Mesendoderm (in vitro differentiated cells): ENCODE data around the gene MRPS2.

Experiments
- DNase-seq: peaks from one replicate; pipeline ENCODE4 v3.0.0; 2013
- H2AK5ac ChIP-seq: 2 replicates; pipeline ENCODE4 v1.6.1; 2013; ENCODE audit warnings: low read length, inconsistent platforms
- H2BK120ac ChIP-seq: 2 replicates; pipeline ENCODE4 v1.6.1; 2013; ENCODE audit warnings: low read depth, mild to moderate bottlenecking, low read length, moderate library complexity, mixed read lengths
- H2BK15ac ChIP-seq: replicated peaks from 2 replicates; pipeline ENCODE4 v1.6.1; 2013; ENCODE audit warnings: low read depth, mild to moderate bottlenecking, moderate library complexity
- H2BK5ac ChIP-seq: 2 replicates; pipeline ENCODE4 v1.6.1; 2013; ENCODE audit warnings: low read length, inconsistent platforms
- H3K18ac ChIP-seq: 2 replicates; pipeline ENCODE4 v1.6.1; 2013; ENCODE audit warnings: mild to moderate bottlenecking, low read length, mixed read lengths
- H3K23ac ChIP-seq: one replicate; pipeline ENCODE4 v1.6.1; 2013; ENCODE audit warnings: low read length
- H3K27ac ChIP-seq: 2 replicates; pipeline ENCODE4 v1.5.1; 2013; ENCODE audit warnings: low read depth, mild to moderate bottlenecking, inconsistent platforms, low read length, moderate library complexity
- H3K27me3 ChIP-seq: 2 replicates; pipeline ENCODE4 v1.6.1; 2013; ENCODE audit warnings: low read length, control low read depth, mild to moderate bottlenecking, inconsistent platforms; ENCODE audit not compliant: insufficient read depth, poor library complexity
- H3K36me3 ChIP-seq: 2 replicates; pipeline ENCODE4 v1.6.1; 2013; ENCODE audit warnings: low read length, inconsistent platforms; ENCODE audit not compliant: control insufficient read depth, insufficient read depth
- H3K4ac ChIP-seq: one replicate; pipeline ENCODE4 v1.6.1; 2013; ENCODE audit warnings: low read depth, mild to moderate bottlenecking, low read length, moderate library complexity
- H3K4me1 ChIP-seq: 2 replicates; pipeline ENCODE4 v1.6.1; 2013; ENCODE audit warnings: low read depth, low read length, inconsistent platforms; ENCODE audit not compliant: control insufficient read depth
- H3K4me2 ChIP-seq: 2 replicates; pipeline ENCODE4 v1.6.1; 2013; ENCODE audit warnings: low read length
- H3K4me3 ChIP-seq: 2 replicates; pipeline ENCODE4 v1.5.1; 2013; ENCODE audit warnings: mild to moderate bottlenecking, low read length
- H3K56ac ChIP-seq: one replicate; pipeline ENCODE4 v1.6.1; 2013; ENCODE audit warnings: low read length
- H3K79me1 ChIP-seq: 2 replicates; pipeline ENCODE4 v1.6.1; 2013; ENCODE audit warnings: low read length, inconsistent platforms
- H3K79me2 ChIP-seq: 2 replicates; pipeline ENCODE4 v1.6.1; 2013; ENCODE audit warnings: mild to moderate bottlenecking, low read length; ENCODE audit not compliant: control insufficient read depth, insufficient read depth
- H3K9ac ChIP-seq: 2 replicates; pipeline ENCODE4 v1.6.1; 2013; ENCODE audit warnings: low read length, inconsistent platforms
- H4K5ac ChIP-seq: one replicate; pipeline ENCODE4 v1.6.1; 2013; ENCODE audit warnings: low read length
- H4K8ac ChIP-seq: one replicate; pipeline ENCODE4 v1.6.1; 2013; ENCODE audit warnings: low read depth, mild to moderate bottlenecking, control low read depth, low read length, moderate library complexity
- WGBS: extraction: QIAGEN DNeasy Blood & Tissue Kit; methylation state at CpG from one replicate; pipeline ENCODE4 v1.1.7; 2013; ENCODE audit warnings: low lambda C conversion rate, missing lambda C conversion rate; ENCODE audit not compliant: insufficient coverage; ENCODE audit errors: extremely low coverage; 5-methylcytosine and 5-hydroxymethylcytosine counted together

MRPS2 gene

GRCh38 chr9:135522931-135523330 lies 22.4 kb downstream of the MRPS2 start:
- Histone ChIP-seq H3K9ac (no peak overlapping the region), H3K4me3 (no peak overlapping the region), H3K18ac (no peak overlapping the region), H3K4ac (no peak overlapping the region), H2BK15ac (no peak overlapping the region), H4K5ac (no peak overlapping the region), H3K79me1 (no peaks in the 10 kb centered on the region), H3K4me2 (no peak overlapping the region), H2BK5ac (no peak overlapping the region), H3K23ac (no peak overlapping the region), H3K4me1 (no peaks in the 10 kb centered on the region), H3K27me3 (no peaks in the 10 kb centered on the region), H3K36me3 (no peaks in the 10 kb centered on the region), H2AK5ac (no peak overlapping the region), H3K27ac (no peak overlapping the region), H3K56ac (no peak overlapping the region), H3K79me2 (no peaks in the 10 kb centered on the region), H2BK120ac (no peak overlapping the region), H4K8ac (no peak overlapping the region)
- no CpG with 5 or more reads among the region's 17 CpGs for WGBS
- no peak for DNase-seq

- Histone ChIP-seq H3K79me1 (no peaks in the 10 kb centered on the region), H2AK5ac (no peak overlapping the region), H2BK15ac (no peak overlapping the region), H3K27me3 (no peaks in the 10 kb centered on the region), H3K4me1 (no peaks in the 10 kb centered on the region), H3K56ac (no peak overlapping the region), H3K4ac (no peak overlapping the region), H3K9ac (no peak overlapping the region), H2BK120ac (no peak overlapping the region), H3K27ac (no peak overlapping the region), H3K18ac (no peak overlapping the region), H4K8ac (no peak overlapping the region), H4K5ac (no peak overlapping the region), H3K4me2 (no peak overlapping the region), H3K79me2 (no peaks in the 10 kb centered on the region), H3K4me3 (no peak overlapping the region), H3K23ac (no peak overlapping the region), H3K36me3 (no peaks in the 10 kb centered on the region), H2BK5ac (no peak overlapping the region)
- WGBS, result no CpG with 5 or more reads among the region's 21 CpGs
- DNase-seq, result no peak
Measured at GRCh38 chr9:135523521-135524129, 23.1 kb downstream of the MRPS2 start.

GRCh38 chr9:135524130-135524861 lies 23.8 kb downstream of the MRPS2 start:
- Histone ChIP-seq H3K79me1 (no peaks in the 10 kb centered on the region), H3K4me3 (no peak overlapping the region), H3K9ac (no peak overlapping the region), H2AK5ac (no peak overlapping the region), H3K79me2 (no peaks in the 10 kb centered on the region), H3K27me3 (no peaks in the 10 kb centered on the region), H3K18ac (no peak overlapping the region), H4K8ac (no peak overlapping the region), H3K27ac (no peak overlapping the region), H3K4ac (no peak overlapping the region), H2BK5ac (no peak overlapping the region), H4K5ac (no peak overlapping the region), H2BK15ac (no peak overlapping the region), H3K56ac (no peak overlapping the region), H2BK120ac (no peak overlapping the region), H3K4me1 (no peaks in the 10 kb centered on the region), H3K36me3 (no peaks in the 10 kb centered on the region), H3K4me2 (no peak overlapping the region), H3K23ac (no peak overlapping the region)
- no CpG with 5 or more reads among the region's 27 CpGs for WGBS
- no peak for DNase-seq

- Histone ChIP-seq H3K56ac (no peak overlapping the region), H3K4me1 (no peaks in the 10 kb centered on the region), H3K27ac (no peak overlapping the region), H3K36me3 (no peaks in the 10 kb centered on the region), H4K8ac (no peak overlapping the region), H2AK5ac (no peak overlapping the region), H3K4me2 (no peak overlapping the region), H2BK15ac (no peak overlapping the region), H3K27me3 (no peaks in the 10 kb centered on the region), H4K5ac (no peak overlapping the region), H3K9ac (no peak overlapping the region), H3K79me1 (no peaks in the 10 kb centered on the region), H2BK120ac (no peak overlapping the region), H3K4me3 (no peak overlapping the region), H3K4ac (no peak overlapping the region), H3K23ac (no peak overlapping the region), H3K79me2 (no peaks in the 10 kb centered on the region), H2BK5ac (no peak overlapping the region), H3K18ac (no peak overlapping the region)
- WGBS, result no CpG with 5 or more reads among the region's 31 CpGs
- DNase-seq, result no peak
Measured at GRCh38 chr9:135525241-135526088, 25.0 kb downstream of the MRPS2 start.

GRCh38 chr9:135526089-135526729 lies 25.7 kb downstream of the MRPS2 start:
- no peak overlapping the region for H2AK5ac ChIP-seq
- no peak overlapping the region for H3K56ac ChIP-seq
- no peak overlapping the region for H3K27ac ChIP-seq
- no peak overlapping the region for H3K4ac ChIP-seq
- H3K36me3 ChIP-seq, result no peaks in the 10 kb centered on the region
- H4K5ac ChIP-seq, result no peak overlapping the region
- no peaks in the 10 kb centered on the region for H3K79me1 ChIP-seq
- no peak overlapping the region for H2BK5ac ChIP-seq
- no peak overlapping the region for H3K4me3 ChIP-seq
- no peak overlapping the region for H4K8ac ChIP-seq
- no peak overlapping the region for H3K9ac ChIP-seq
- no peak overlapping the region for H2BK120ac ChIP-seq
- no CpG with 5 or more reads among the region's 11 CpGs for WGBS
- no peaks in the 10 kb centered on the region for H3K27me3 ChIP-seq
- H3K4me1 ChIP-seq, result no peaks in the 10 kb centered on the region
- no peaks in the 10 kb centered on the region for H3K79me2 ChIP-seq
- no peak overlapping the region for H2BK15ac ChIP-seq
- no peak overlapping the region for H3K23ac ChIP-seq
- no peak overlapping the region for H3K18ac ChIP-seq
- no peak for DNase-seq
- H3K4me2 ChIP-seq, result no peak overlapping the region
